Vagina (tissue), 2 donors: ENCODE results near the gene RALGAPB.

Source experiments
- CTCF ChIP-seq, 3 experiments: fragments of 450-650 bp in 2 of 3; fragments of 200-600 bp in 1 of 3; sonication (generic) in 1 of 3; IDR thresholded peaks; one replicate each; pipeline ENCODE4 v1.5.1; 2017 to 2019; ENCODE audit warnings: antibody characterized with exemption in 3 of 3, mild to moderate bottlenecking in 2 of 3, moderate library complexity in 2 of 3
- POLR2A ChIP-seq, 2 donors: fragments of 450-650 bp; IDR thresholded peaks; one replicate each; pipeline ENCODE4 v1.6.1; 2017; ENCODE audit warnings: antibody characterized with exemption in 2 of 2, mild to moderate bottlenecking in 2 of 2, moderate library complexity in 2 of 2

DNA sequence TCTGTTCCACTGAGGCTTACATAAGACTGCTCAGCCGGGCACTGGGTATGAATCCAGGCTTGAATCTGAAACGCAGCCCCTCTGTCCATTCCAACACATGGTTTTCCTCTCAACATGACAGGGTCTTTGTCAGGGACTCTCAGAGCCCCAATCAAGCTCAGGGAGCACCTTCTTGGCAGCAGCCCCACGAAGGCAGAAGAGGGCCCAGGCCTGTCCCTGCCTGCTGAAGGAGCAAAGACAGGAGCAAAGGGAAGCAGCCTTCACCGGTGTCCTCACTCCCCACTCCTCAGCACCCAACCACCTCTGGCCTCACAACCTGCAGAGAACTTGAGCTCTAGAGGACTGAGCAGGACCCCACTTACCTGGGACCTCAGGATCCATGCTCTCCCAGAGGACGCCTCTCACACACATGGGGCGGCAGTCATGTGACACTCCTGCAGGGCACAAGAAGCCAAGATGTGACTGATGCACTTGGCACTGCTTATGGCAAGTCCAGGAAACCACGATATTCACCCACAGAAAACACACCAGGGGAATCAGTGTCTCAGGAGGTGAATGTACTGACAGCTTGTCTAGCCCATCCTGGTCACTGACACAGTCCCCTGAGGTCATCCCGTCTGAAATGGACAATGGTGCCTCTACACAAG lies 41.8 kb upstream of the RALGAPB start:
- no peak for TF ChIP-seq CTCF (IDR thresholded peaks at IDR 0.05)
- no peak for TF ChIP-seq POLR2A (IDR thresholded peaks at IDR 0.05)
